Measurements from ENCODE around the gene MPV17L2. TPM values are rescaled to one million over a fixed set of nuclear protein-coding genes. Genes with fewer than 3 reads are reported as not detected.
"Not testable (repeated sequence)": the region's sequence is repeated elsewhere in the genome, so short reads cannot be mapped to it uniquely, and the experiment has no call there.

Gene MPV17L2
- total and polyA plus RNA-seq, 7 experiments from 2014 or later = 4.8 to 15.5 (median 7.0) TPM

GRCh38 chr19:18159059-18159616 lies 33.9 kb upstream of the MPV17L2 start:
- not testable (repeated sequence) for H3K4me3 Mint-ChIP-seq; ATAC-seq; H3K27me3 Mint-ChIP-seq; H3K9me3 ChIP-seq (ENCODE audit: control insufficient read depth in 2 of 3, low read length in 3 of 3); H3K4me3 ChIP-seq (ENCODE audit: low read length); H3K27ac ChIP-seq (ENCODE audit: low read depth, low read length); H3K27ac Mint-ChIP-seq; H3K9me3 Mint-ChIP-seq; DNase-seq; H3K27me3 ChIP-seq (ENCODE audit: control insufficient read depth in 2 of 2, insufficient read depth in 2 of 2, low read length in 2 of 2)
- CTCF ChIA-PET = interaction anchor here (0.6 to 1.7 kb wide), 3 partner anchors 46 to 1108 kb away, joined by 3 to 5 read pairs (median 5); no protein-coding TSS in a partner anchor
- H3K4me1 Mint-ChIP-seq = peaks cover 6 to 25% (median 18%) of the 10 kb centered on the region in 7 donors
- peaks cover 5 to 17% of the 10 kb centered on the region in 2 donors for H3K4me1 ChIP-seq (ENCODE audit: control insufficient read depth in 2 of 2, insufficient read depth in 2 of 2, low read length in 2 of 2)
- H3K36me3 Mint-ChIP-seq = peaks cover 0 to 10% (median 4%) of the 10 kb centered on the region in 5 donors
- H3K36me3 ChIP-seq (ENCODE audit: control insufficient read depth in 2 of 3, insufficient read depth in 3 of 3, low read length in 3 of 3) = peaks cover 0 to 32% (median 7%) of the 10 kb centered on the region in 3 experiments
- POLR2A ChIA-PET = interaction anchor here (2.2 kb wide), 1 partner anchor 40 kb away, joined by 10 read pairs; no protein-coding TSS in a partner anchor
- intact Hi-C loops (cut with micrococcal nuclease) = loop anchor here in 1 of 2 donors (10.0 kb wide), 1 partner anchor 224 kb away; the partner anchor contains the start of gene CCDC124

GRCh38 chr19:18159810-18160209 lies 33.2 kb upstream of the MPV17L2 start:
- intact Hi-C loops (cut with micrococcal nuclease) = loop anchor here (2.0 to 10.0 kb wide), 2 partner anchors 45 to 225 kb away; partner anchors contain the start of genes CCDC124 (in 1 of the 2) and RAB3A (in 1 of the 2)
- Histone ChIP-seq H3K4me1 (ENCODE audit: control insufficient read depth in 2 of 2, insufficient read depth in 2 of 2, low read length in 2 of 2) (peaks cover 0 to 13% of the 10 kb centered on the region in 2 donors), H3K27ac (ENCODE audit: low read depth, low read length) (no peak overlapping the region), H3K27me3 (ENCODE audit: control insufficient read depth in 2 of 2, insufficient read depth in 2 of 2, low read length in 2 of 2) (no peaks in the 10 kb centered on the region), H3K36me3 (ENCODE audit: control insufficient read depth in 2 of 3, insufficient read depth in 3 of 3, low read length in 3 of 3) (peaks cover 0 to 32% (median 7%) of the 10 kb centered on the region in 3 experiments), H3K4me3 (ENCODE audit: low read length) (no peak overlapping the region), H3K9me3 (ENCODE audit: control insufficient read depth in 2 of 3, low read length in 3 of 3) (no peaks in the 10 kb centered on the region)
- Mint-ChIP-seq H3K4me3 (peak overlapping the region in 1 of 10 donors; percentile 57), H3K36me3 (peaks cover 0 to 10% (median 4%) of the 10 kb centered on the region in 5 donors), H3K4me1 (peaks cover 0 to 19% (median 12%) of the 10 kb centered on the region in 7 donors), H3K27me3 (no peaks in the 10 kb centered on the region), H3K9me3 (no peaks in the 10 kb centered on the region), H3K27ac (no peak overlapping the region)
- ATAC-seq = no peak
- CTCF ChIA-PET = interaction anchor here (0.6 to 2.5 kb wide), 4 partner anchors 41 to 1109 kb away, joined by 3 to 14 read pairs (median 5); no protein-coding TSS in a partner anchor
- POLR2A ChIA-PET = interaction anchor here (0.9 to 2.2 kb wide), 4 partner anchors 40 to 93 kb away, joined by 3 to 10 read pairs (median 6); no protein-coding TSS in a partner anchor
- DNase-seq = no peak

- peak overlapping the region in 6 of 9 donors; percentile 20 to 72 (median 66) for H3K27ac Mint-ChIP-seq
- Histone ChIP-seq H3K4me3 (ENCODE audit: low read length) (no peak overlapping the region), H3K27ac (ENCODE audit: low read depth, low read length) (peak overlapping the region; percentile 62), H3K4me1 (ENCODE audit: control insufficient read depth in 2 of 2, insufficient read depth in 2 of 2, low read length in 2 of 2) (peaks cover 0 to 13% of the 10 kb centered on the region in 2 donors), H3K27me3 (ENCODE audit: control insufficient read depth in 2 of 2, insufficient read depth in 2 of 2, low read length in 2 of 2) (no peaks in the 10 kb centered on the region), H3K9me3 (ENCODE audit: control insufficient read depth in 2 of 3, low read length in 3 of 3) (no peaks in the 10 kb centered on the region), H3K36me3 (ENCODE audit: control insufficient read depth in 2 of 3, insufficient read depth in 3 of 3, low read length in 3 of 3) (peaks cover 0 to 37% (median 7%) of the 10 kb centered on the region in 3 experiments)
- ATAC-seq (no peak), DNase-seq (no peak)
- POLR2A ChIA-PET = interaction anchor here (0.6 to 2.2 kb wide), 8 partner anchors 33 to 157 kb away, joined by 3 to 10 read pairs (median 4); partner anchors contain the start of genes JUND and MPV17L2
- peaks cover 0 to 19% (median 10%) of the 10 kb centered on the region in 7 donors for H3K4me1 Mint-ChIP-seq
- H3K27me3 Mint-ChIP-seq = no peaks in the 10 kb centered on the region
- H3K36me3 Mint-ChIP-seq = peaks cover 1 to 11% (median 5%) of the 10 kb centered on the region in 5 donors
- CTCF ChIA-PET = interaction anchor here (0.9 to 2.5 kb wide), 4 partner anchors 41 to 222 kb away, joined by 3 to 14 read pairs (median 5); no protein-coding TSS in a partner anchor
- H3K9me3 Mint-ChIP-seq = no peaks in the 10 kb centered on the region
- intact Hi-C loops (cut with micrococcal nuclease) = loop anchor here in 1 of 2 donors (2.0 kb wide), 1 partner anchor 44 kb away; the partner anchor contains the start of gene RAB3A
- peak overlapping the region; percentile 23 to 78 (median 56) for H3K4me3 Mint-ChIP-seq
Measured at GRCh38 chr19:18160493-18160970, 32.5 kb upstream of the MPV17L2 start.

GRCh38 chr19:18160971-18161635 lies 31.9 kb upstream of the MPV17L2 start:
- no peaks in the 10 kb centered on the region for H3K27me3 Mint-ChIP-seq
- peaks cover 0 to 18% (median 12%) of the 10 kb centered on the region in 7 donors for H3K4me1 Mint-ChIP-seq
- Histone ChIP-seq H3K27me3 (ENCODE audit: control insufficient read depth in 2 of 2, insufficient read depth in 2 of 2, low read length in 2 of 2) (no peaks in the 10 kb centered on the region), H3K4me3 (ENCODE audit: low read length) (no peak overlapping the region), H3K9me3 (ENCODE audit: control insufficient read depth in 2 of 3, low read length in 3 of 3) (no peaks in the 10 kb centered on the region), H3K27ac (ENCODE audit: low read depth, low read length) (peak overlapping the region; percentile 62), H3K36me3 (ENCODE audit: control insufficient read depth in 2 of 3, insufficient read depth in 3 of 3, low read length in 3 of 3) (peaks cover 0 to 42% (median 13%) of the 10 kb centered on the region in 3 experiments), H3K4me1 (ENCODE audit: control insufficient read depth in 2 of 2, insufficient read depth in 2 of 2, low read length in 2 of 2) (peaks cover 0 to 13% of the 10 kb centered on the region in 2 donors)
- ATAC-seq (peak; percentile 100), DNase-seq (peak; percentile 64 to 96 (median 80))
- peak overlapping the region in 8 of 10 donors; percentile 39 to 71 (median 56) for H3K4me3 Mint-ChIP-seq
- H3K9me3 Mint-ChIP-seq = no peaks in the 10 kb centered on the region
- POLR2A ChIA-PET = interaction anchor here (0.6 to 2.2 kb wide), 9 partner anchors 32 to 158 kb away, joined by 3 to 10 read pairs (median 4); partner anchors contain the start of genes JUND and MPV17L2
- H3K27ac Mint-ChIP-seq = peak overlapping the region in 4 of 9 donors; percentile 20 to 72 (median 45)
- intact Hi-C loops (cut with micrococcal nuclease) = loop anchor here (1.0 to 2.0 kb wide), 7 partner anchors 8 to 48 kb away; partner anchors contain the start of genes IFI30 (in 1 of the 2), PIK3R2 (in 1 of the 2) and RAB3A (in 1 of the 2)
- CTCF ChIA-PET = interaction anchor here (0.8 to 2.5 kb wide), 5 partner anchors 9 to 98 kb away, joined by 3 to 14 read pairs (median 3); no protein-coding TSS in a partner anchor
- H3K36me3 Mint-ChIP-seq = peaks cover 6 to 16% (median 10%) of the 10 kb centered on the region in 5 donors

GRCh38 chr19:18161636-18162002 lies 31.4 kb upstream of the MPV17L2 start:
- H3K27ac Mint-ChIP-seq = peak overlapping the region in 1 of 9 donors; percentile 38

More at GRCh38 chr19:18161636-18162002, 31.4 kb upstream of the MPV17L2 start:
- Histone ChIP-seq H3K4me1 (ENCODE audit: control insufficient read depth in 2 of 2, insufficient read depth in 2 of 2, low read length in 2 of 2) (peaks cover 0 to 13% of the 10 kb centered on the region in 2 donors), H3K27me3 (ENCODE audit: control insufficient read depth in 2 of 2, insufficient read depth in 2 of 2, low read length in 2 of 2) (no peaks in the 10 kb centered on the region), H3K9me3 (ENCODE audit: control insufficient read depth in 2 of 3, low read length in 3 of 3) (no peaks in the 10 kb centered on the region), H3K36me3 (ENCODE audit: control insufficient read depth in 2 of 3, insufficient read depth in 3 of 3, low read length in 3 of 3) (peaks cover 0 to 41% (median 14%) of the 10 kb centered on the region in 3 experiments), H3K27ac (ENCODE audit: low read depth, low read length) (peak overlapping the region; percentile 41), H3K4me3 (ENCODE audit: low read length) (no peak overlapping the region)
- no peaks in the 10 kb centered on the region for H3K27me3 Mint-ChIP-seq
- CTCF ChIA-PET = interaction anchor here (0.6 to 2.5 kb wide), 8 partner anchors 9 to 143 kb away, joined by 3 to 14 read pairs (median 3); no protein-coding TSS in a partner anchor
- H3K9me3 Mint-ChIP-seq = no peaks in the 10 kb centered on the region
- H3K4me1 Mint-ChIP-seq = peaks cover 0 to 13% (median 7%) of the 10 kb centered on the region in 7 donors
- DNase-seq (no peak), ATAC-seq (no peak)
- intact Hi-C loops (cut with micrococcal nuclease) = loop anchor here (1.0 to 2.0 kb wide), 7 partner anchors 8 to 48 kb away; partner anchors contain the start of genes IFI30 (in 1 of the 2), PIK3R2 (in 1 of the 2) and RAB3A (in 1 of the 2)
- POLR2A ChIA-PET = interaction anchor here (0.7 to 1.5 kb wide), 4 partner anchors 32 to 144 kb away, joined by 4 read pairs; partner anchors contain the start of genes JUND and MPV17L2
- H3K36me3 Mint-ChIP-seq = peaks cover 6 to 12% (median 10%) of the 10 kb centered on the region in 5 donors
- peak overlapping the region in 9 of 10 donors; percentile 16 to 71 (median 35) for H3K4me3 Mint-ChIP-seq
